ENCODE data around the gene CAD.

DNA sequence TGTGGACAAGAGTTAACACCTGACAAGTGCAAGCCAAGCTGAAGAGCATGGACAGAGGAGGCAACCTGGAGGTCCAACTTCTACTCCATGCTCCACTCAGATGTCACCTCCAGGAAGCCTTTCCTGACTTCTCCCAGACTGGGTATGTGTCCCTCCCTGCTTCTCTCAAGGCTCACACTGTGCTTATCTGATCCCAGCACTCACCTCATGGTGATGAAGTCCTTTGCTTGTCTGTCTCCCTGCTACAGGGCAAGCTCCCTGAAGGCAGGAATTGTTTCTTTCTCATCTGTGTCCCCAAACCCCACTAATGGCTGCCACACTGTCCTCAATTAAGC lies 48.3 kb downstream of the CAD start:
- TF ChIP-seq POLR2A (IDR thresholded peaks at IDR 0.05; ENCODE audit: low read length): no peak
- TF ChIP-seq GATA1 (IDR thresholded peaks at IDR 0.05; ENCODE audit: low read depth, low read length): no peak

Measured in erythroblast (primary cell).